ENCODE measurements around the gene SKIDA1. TPM values are rescaled to one million over a fixed set of nuclear protein-coding genes. Genes with fewer than 3 reads are reported as not detected.

Gene SKIDA1
- total and polyA plus RNA-seq, 4 donors: 0.10 to 1.6 (median 0.80) TPM

- no peak overlapping the region for H3K4me3 ChIP-seq
- H3K27ac ChIP-seq (ENCODE audit: low read depth in 1 of 2, low read length in 1 of 2): no peak overlapping the region
- ATAC-seq (ENCODE audit: insufficient read depth, low FRiP score): no peak
- WGBS, 2 donors: 61 to 68% methylated on average over 5 of the region's 5 CpGs
- peaks cover 0 to 4% (median 0%) of the 10 kb centered on the region in 5 donors for H3K4me1 ChIP-seq (ENCODE audit: control insufficient read depth in 5 of 5, insufficient read depth in 5 of 5, low read length in 5 of 5)
- no peak for TF ChIP-seq CTCF (IDR thresholded peaks at IDR 0.05; ENCODE audit: control extremely low read depth, extremely low read depth)
- no peaks in the 10 kb centered on the region for H3K27me3 ChIP-seq (ENCODE audit: control insufficient read depth in 3 of 3, insufficient read depth in 3 of 3, low read length in 2 of 3)
- no peak overlapping the region for H3K9ac ChIP-seq (ENCODE audit: insufficient read depth in 1 of 2, low read length in 2 of 2)
- peak in 1 of 3 donors; percentile 7 for DNase-seq
- H3K9me3 ChIP-seq (ENCODE audit: control insufficient read depth in 4 of 4, insufficient read depth in 3 of 4, low read length in 3 of 4): no peaks in the 10 kb centered on the region
- no peaks in the 10 kb centered on the region for H3K36me3 ChIP-seq (ENCODE audit: control insufficient read depth in 4 of 4, insufficient read depth in 4 of 4, low read length in 4 of 4)
Observed at GRCh38 chr10:21475393-21475792, 50.1 kb downstream of the SKIDA1 start.

- no peaks in the 10 kb centered on the region for H3K36me3 ChIP-seq (ENCODE audit: control insufficient read depth in 4 of 4, insufficient read depth in 4 of 4, low read length in 4 of 4)
- H3K27me3 ChIP-seq (ENCODE audit: control insufficient read depth in 3 of 3, insufficient read depth in 3 of 3, low read length in 2 of 3): no peaks in the 10 kb centered on the region
- no peaks in the 10 kb centered on the region for H3K4me1 ChIP-seq (ENCODE audit: control insufficient read depth in 5 of 5, insufficient read depth in 5 of 5, low read length in 5 of 5)
- DNase-seq (no peak), ATAC-seq (ENCODE audit: insufficient read depth, low FRiP score) (no peak)
- no peak for TF ChIP-seq CTCF (IDR thresholded peaks at IDR 0.05; ENCODE audit: control extremely low read depth, extremely low read depth)
- H3K9ac ChIP-seq (ENCODE audit: insufficient read depth in 1 of 2, low read length in 2 of 2): no peak overlapping the region
- no peak overlapping the region for H3K4me3 ChIP-seq
- H3K27ac ChIP-seq (ENCODE audit: low read depth in 1 of 2, low read length in 1 of 2): no peak overlapping the region
- 85 to 94% methylated on average over 10 of the region's 10 CpGs for WGBS, 2 donors
- no peaks in the 10 kb centered on the region for H3K9me3 ChIP-seq (ENCODE audit: control insufficient read depth in 4 of 4, insufficient read depth in 3 of 4, low read length in 3 of 4)
Observed at GRCh38 chr10:21473541-21473940, 51.9 kb downstream of the SKIDA1 start.

- Histone ChIP-seq H3K9ac (ENCODE audit: insufficient read depth in 1 of 2, low read length in 2 of 2) (no peak overlapping the region), H3K27ac (ENCODE audit: low read depth in 1 of 2, low read length in 1 of 2) (no peak overlapping the region), H3K9me3 (ENCODE audit: control insufficient read depth in 4 of 4, insufficient read depth in 3 of 4, low read length in 3 of 4) (no peaks in the 10 kb centered on the region), H3K36me3 (ENCODE audit: control insufficient read depth in 4 of 4, insufficient read depth in 4 of 4, low read length in 4 of 4) (no peaks in the 10 kb centered on the region), H3K4me1 (ENCODE audit: control insufficient read depth in 5 of 5, insufficient read depth in 5 of 5, low read length in 5 of 5) (no peaks in the 10 kb centered on the region), H3K4me3 (no peak overlapping the region), H3K27me3 (ENCODE audit: control insufficient read depth in 3 of 3, insufficient read depth in 3 of 3, low read length in 2 of 3) (no peaks in the 10 kb centered on the region)
- ATAC-seq (ENCODE audit: insufficient read depth, low FRiP score) (no peak), DNase-seq (no peak)
- no peak for TF ChIP-seq CTCF (IDR thresholded peaks at IDR 0.05; ENCODE audit: control extremely low read depth, extremely low read depth)
- WGBS, 2 donors: 59 to 68% methylated on average over 4 of the region's 4 CpGs
Observed at GRCh38 chr10:21473135-21473534, 52.3 kb downstream of the SKIDA1 start.

- 91 to 94% methylated on average over 3 of the region's 3 CpGs for WGBS, 2 donors
- H3K9me3 ChIP-seq (ENCODE audit: control insufficient read depth in 4 of 4, insufficient read depth in 3 of 4, low read length in 3 of 4): no peaks in the 10 kb centered on the region
- H3K9ac ChIP-seq (ENCODE audit: insufficient read depth in 1 of 2, low read length in 2 of 2): no peak overlapping the region
- no peak overlapping the region for H3K4me3 ChIP-seq
- H3K27ac ChIP-seq (ENCODE audit: low read depth in 1 of 2, low read length in 1 of 2): no peak overlapping the region
- no peak for TF ChIP-seq CTCF (IDR thresholded peaks at IDR 0.05; ENCODE audit: control extremely low read depth, extremely low read depth)
- H3K27me3 ChIP-seq (ENCODE audit: control insufficient read depth in 3 of 3, insufficient read depth in 3 of 3, low read length in 2 of 3): no peaks in the 10 kb centered on the region
- no peaks in the 10 kb centered on the region for H3K36me3 ChIP-seq (ENCODE audit: control insufficient read depth in 4 of 4, insufficient read depth in 4 of 4, low read length in 4 of 4)
- H3K4me1 ChIP-seq (ENCODE audit: control insufficient read depth in 5 of 5, insufficient read depth in 5 of 5, low read length in 5 of 5): no peaks in the 10 kb centered on the region
- DNase-seq (no peak), ATAC-seq (ENCODE audit: insufficient read depth, low FRiP score) (no peak)
Observed at GRCh38 chr10:21468086-21468485, 57.4 kb downstream of the SKIDA1 start.

All from lung (tissue), 12 donors.